OCI-LY7 (cell line): ENCODE measurements around the gene ADGRD2. TPM values are rescaled to one million over a fixed set of nuclear protein-coding genes. Genes with fewer than 3 reads are reported as not detected.

Experiments
- total RNA-seq, 2 experiments: library from RNA; depleted of rRNA in 1 of 2; stranded (reverse); fragments of >200 nt in 1 of 2; shearing (Covaris generic) in 1 of 2; gene quantifications; 2 replicates each; pipeline ENCODE4 v1.2.3, GENCODE V29; 2014 to 2022

The ADGRD2 gene
- total RNA-seq, 2 experiments from 2014 or later = not detected

Other genes starting within 250 kb of the ADGRD2 start
- gene NEK6, start 192.5 kb upstream of the ADGRD2 start, total RNA-seq (2014; rRNA removed; shearing (Covaris generic)) = 4.4 and 5.6 TPM in 2 replicates
- 12.1 and 16.4 TPM in 2 replicates for gene NEK6, start 192.5 kb upstream of the ADGRD2 start, total RNA-seq (2022)
- gene PSMB7, start 35.0 kb upstream of the ADGRD2 start, total RNA-seq (2014; rRNA removed; shearing (Covaris generic)) = 186 and 204 TPM in 2 replicates
- 159 and 164 TPM in 2 replicates for gene PSMB7, start 35.0 kb upstream of the ADGRD2 start, total RNA-seq (2022)
- gene NR5A1, start 56.9 kb downstream of the ADGRD2 start, total RNA-seq (2014; rRNA removed; shearing (Covaris generic)) = not detected in 2 replicates
- not detected in 2 replicates for gene NR5A1, start 56.9 kb downstream of the ADGRD2 start, total RNA-seq (2022)